ENCODE measurements around the gene RDH5. TPM values are rescaled to one million over a fixed set of nuclear protein-coding genes. Genes with fewer than 3 reads are reported as not detected.
"Not testable (repeated sequence)": the region's sequence is repeated elsewhere in the genome, so short reads cannot be mapped to it uniquely, and the experiment has no call there.

Gene RDH5
- total RNA-seq, 1 donor from 2014 or later: 14.1 TPM

DNA sequence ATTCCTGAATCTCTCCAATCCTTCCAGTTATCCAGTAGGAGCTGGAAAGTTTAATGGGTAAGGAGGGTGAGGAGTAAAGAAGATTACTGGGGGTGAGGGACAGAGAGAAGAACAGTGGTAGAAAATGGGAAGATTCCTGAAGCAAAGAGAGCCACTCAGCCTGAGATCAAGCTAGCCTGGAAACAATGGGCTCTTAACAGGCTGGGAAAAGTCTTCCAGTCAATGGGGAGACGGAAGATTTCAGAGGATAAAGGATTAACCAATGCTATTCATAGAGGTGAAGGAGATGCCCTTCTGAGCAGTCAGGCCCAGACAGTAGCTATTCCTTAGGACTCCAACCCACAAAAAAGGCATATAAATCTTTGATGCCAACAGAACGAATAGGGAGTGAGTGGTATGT is 37.5 kb downstream of the RDH5 start:
- no peak for DNase-seq (ENCODE audit: extremely low spot score, unreplicated experiment)
- no peaks in the 10 kb centered on the region for H3K4me1 Mint-ChIP-seq (ENCODE audit: unreplicated experiment)
- TF ChIP-seq, protein P1, sequence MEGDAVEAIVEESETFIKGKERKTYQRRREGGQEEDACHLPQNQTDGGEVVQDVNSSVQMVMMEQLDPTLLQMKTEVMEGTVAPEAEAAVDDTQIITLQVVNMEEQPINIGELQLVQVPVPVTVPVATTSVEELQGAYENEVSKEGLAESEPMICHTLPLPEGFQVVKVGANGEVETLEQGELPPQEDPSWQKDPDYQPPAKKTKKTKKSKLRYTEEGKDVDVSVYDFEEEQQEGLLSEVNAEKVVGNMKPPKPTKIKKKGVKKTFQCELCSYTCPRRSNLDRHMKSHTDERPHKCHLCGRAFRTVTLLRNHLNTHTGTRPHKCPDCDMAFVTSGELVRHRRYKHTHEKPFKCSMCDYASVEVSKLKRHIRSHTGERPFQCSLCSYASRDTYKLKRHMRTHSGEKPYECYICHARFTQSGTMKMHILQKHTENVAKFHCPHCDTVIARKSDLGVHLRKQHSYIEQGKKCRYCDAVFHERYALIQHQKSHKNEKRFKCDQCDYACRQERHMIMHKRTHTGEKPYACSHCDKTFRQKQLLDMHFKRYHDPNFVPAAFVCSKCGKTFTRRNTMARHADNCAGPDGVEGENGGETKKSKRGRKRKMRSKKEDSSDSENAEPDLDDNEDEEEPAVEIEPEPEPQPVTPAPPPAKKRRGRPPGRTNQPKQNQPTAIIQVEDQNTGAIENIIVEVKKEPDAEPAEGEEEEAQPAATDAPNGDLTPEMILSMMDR (conservative IDR thresholded peaks at IDR 0.05): no peak
- H3K9me3 Mint-ChIP-seq: no peaks in the 10 kb centered on the region
- H3K27me3 Mint-ChIP-seq: no peaks in the 10 kb centered on the region
- peak overlapping the region; percentile 5 for H3K27ac Mint-ChIP-seq
- no peak overlapping the region for H3K4me3 Mint-ChIP-seq
- H3K36me3 Mint-ChIP-seq: peaks cover 45% of the 10 kb centered on the region

DNA sequence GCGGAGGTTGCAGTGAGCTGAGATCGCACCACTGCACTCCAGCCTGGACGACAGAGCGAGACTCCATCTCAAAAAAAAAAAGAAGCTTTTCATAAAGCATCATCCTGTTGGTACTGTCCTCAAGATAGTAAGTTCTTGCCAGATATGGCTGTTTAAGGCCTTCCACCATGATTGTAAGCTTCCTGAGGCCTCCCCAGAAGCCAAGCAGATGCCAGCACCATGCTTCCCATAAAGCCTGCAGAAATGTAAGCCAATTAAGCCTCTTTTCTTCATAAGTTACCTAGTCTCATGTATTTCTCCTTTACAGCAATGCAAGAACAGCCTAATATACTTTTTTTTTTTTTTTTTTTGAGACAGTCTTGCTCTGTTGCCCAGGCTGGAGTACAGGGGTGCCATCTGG is 38.4 kb downstream of the RDH5 start:
- H3K36me3 Mint-ChIP-seq: peaks cover 45% of the 10 kb centered on the region
- not testable (repeated sequence) for H3K9me3 Mint-ChIP-seq; H3K4me3 Mint-ChIP-seq; DNase-seq (ENCODE audit: extremely low spot score, unreplicated experiment); H3K27ac Mint-ChIP-seq; H3K27me3 Mint-ChIP-seq; H3K4me1 Mint-ChIP-seq (ENCODE audit: unreplicated experiment)

DNA sequence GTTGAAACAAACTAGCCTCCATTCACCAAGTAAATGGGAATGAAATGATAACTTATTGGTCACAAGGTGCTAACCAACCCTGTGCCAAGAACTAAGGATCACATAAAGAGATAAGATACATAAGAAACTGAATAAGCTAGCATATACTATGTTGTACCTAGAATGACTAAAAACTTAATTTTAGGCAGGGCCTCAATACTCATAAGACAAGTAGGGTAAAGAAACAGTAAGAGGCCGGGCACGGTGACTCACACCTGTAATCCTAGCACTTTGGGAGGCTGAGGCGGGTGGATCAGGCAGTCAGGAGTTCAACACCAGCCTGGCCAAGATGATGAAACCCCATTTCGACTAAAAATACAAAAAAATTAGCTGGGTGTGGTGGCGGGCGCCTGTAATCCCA is 40.5 kb downstream of the RDH5 start:
- Mint-ChIP-seq H3K27me3 (no peaks in the 10 kb centered on the region), H3K27ac (no peak overlapping the region), H3K36me3 (peaks cover 35% of the 10 kb centered on the region), H3K9me3 (no peaks in the 10 kb centered on the region), H3K4me1 (ENCODE audit: unreplicated experiment) (peaks cover 10% of the 10 kb centered on the region), H3K4me3 (no peak overlapping the region)
- TF ChIP-seq, protein P1 (conservative IDR thresholded peaks at IDR 0.05): no peak
- DNase-seq (ENCODE audit: extremely low spot score, unreplicated experiment): no peak

DNA sequence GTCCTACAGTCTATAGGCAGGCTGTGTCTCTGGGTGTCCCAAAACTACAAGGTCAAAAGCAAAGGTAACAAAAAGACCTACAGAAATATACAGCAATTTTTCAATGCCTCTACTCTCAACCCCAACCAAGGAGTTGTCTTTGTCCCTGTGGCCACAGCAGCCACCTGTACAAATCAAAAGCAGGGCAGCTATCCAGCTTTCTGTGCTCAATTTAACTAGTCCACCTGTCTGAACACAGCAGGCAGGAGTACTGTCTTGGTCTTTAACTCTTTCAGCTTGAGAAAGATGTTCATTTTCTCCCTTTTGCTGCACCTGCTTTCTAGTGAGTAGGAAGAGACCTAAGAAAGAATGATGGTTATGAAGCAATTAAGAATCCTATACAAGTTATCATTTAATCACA is 42.5 kb downstream of the RDH5 start:
- Mint-ChIP-seq H3K4me3 (no peak overlapping the region), H3K27ac (no peak overlapping the region), H3K9me3 (no peaks in the 10 kb centered on the region), H3K27me3 (no peaks in the 10 kb centered on the region), H3K36me3 (peaks cover 36% of the 10 kb centered on the region), H3K4me1 (ENCODE audit: unreplicated experiment) (peaks cover 18% of the 10 kb centered on the region)
- DNase-seq (ENCODE audit: extremely low spot score, unreplicated experiment): no peak
- TF ChIP-seq, protein P1 (conservative IDR thresholded peaks at IDR 0.05): no peak

DNA sequence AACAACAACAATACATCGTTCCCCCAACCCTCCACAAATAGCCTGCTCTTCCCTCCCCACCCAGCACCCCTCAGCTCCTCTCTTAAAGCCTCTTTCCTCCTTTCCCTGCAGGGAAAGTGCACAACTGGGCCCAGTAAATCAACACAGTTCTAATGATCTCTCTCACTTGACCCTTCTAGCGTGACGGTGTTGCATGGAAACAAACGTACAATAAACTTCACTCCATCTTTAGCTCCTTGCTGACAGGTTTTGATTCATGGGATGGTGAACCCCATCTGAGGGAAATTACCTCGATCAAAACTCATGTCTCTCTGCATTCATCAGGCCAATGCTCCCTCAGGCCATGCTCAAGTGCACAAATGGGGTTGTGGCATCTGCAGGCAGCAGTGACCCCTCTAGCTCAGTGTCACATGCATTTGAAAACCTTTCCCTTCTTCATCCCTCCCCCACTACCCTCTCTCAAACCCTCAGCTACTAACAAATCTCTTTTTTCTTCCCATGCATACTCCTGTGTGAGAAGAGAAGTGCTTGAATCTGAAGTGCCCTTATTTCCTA is 45.6 kb downstream of the RDH5 start:
- DNase-seq (ENCODE audit: extremely low spot score, unreplicated experiment): no peak
- Mint-ChIP-seq H3K4me1 (ENCODE audit: unreplicated experiment) (peaks cover 22% of the 10 kb centered on the region), H3K27me3 (no peaks in the 10 kb centered on the region), H3K4me3 (peak overlapping the region; percentile 25), H3K9me3 (no peaks in the 10 kb centered on the region), H3K36me3 (peaks cover 27% of the 10 kb centered on the region), H3K27ac (peak overlapping the region; percentile 40)
- TF ChIP-seq, protein P1 (conservative IDR thresholded peaks at IDR 0.05): no peak

DNA sequence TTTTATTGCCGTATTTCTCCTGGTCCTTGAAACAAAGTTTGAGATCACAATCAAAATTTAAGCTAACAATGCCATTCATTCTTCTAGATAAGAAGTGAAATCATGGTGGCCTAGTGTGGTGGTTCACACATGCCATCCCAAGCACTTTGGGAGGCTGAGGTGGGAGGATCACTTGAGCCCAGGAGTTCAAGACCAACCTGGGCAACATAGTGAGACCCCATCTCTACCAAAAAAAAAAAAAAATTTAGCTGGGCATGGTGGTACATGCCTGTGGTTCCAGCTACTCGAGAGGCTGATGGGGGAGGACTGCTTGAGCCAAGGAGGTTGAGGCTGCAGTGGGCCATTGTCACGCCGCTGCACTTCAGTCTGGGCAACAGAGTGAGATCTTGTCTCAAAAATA is 47.0 kb downstream of the RDH5 start:
- no peak overlapping the region for H3K27ac Mint-ChIP-seq
- TF ChIP-seq, protein P1 (conservative IDR thresholded peaks at IDR 0.05): no peak

More for the DNA sequence above, 47.0 kb downstream of the RDH5 start:
- Mint-ChIP-seq H3K4me1 (ENCODE audit: unreplicated experiment) (peaks cover 34% of the 10 kb centered on the region), H3K4me3 (no peak overlapping the region), H3K36me3 (peaks cover 22% of the 10 kb centered on the region), H3K27me3 (no peaks in the 10 kb centered on the region), H3K9me3 (no peaks in the 10 kb centered on the region)
- DNase-seq (ENCODE audit: extremely low spot score, unreplicated experiment): no peak

Data from type B pancreatic cell (in vitro differentiated cells).